Right hindlimb (tissue), 1 donor: Measurements from ENCODE around the gene NOSIP.

Experiments
- DNase-seq: peaks from one replicate; pipeline ENCODE4 v3.0.0-alpha.2; 2018

The NOSIP gene

DNA sequence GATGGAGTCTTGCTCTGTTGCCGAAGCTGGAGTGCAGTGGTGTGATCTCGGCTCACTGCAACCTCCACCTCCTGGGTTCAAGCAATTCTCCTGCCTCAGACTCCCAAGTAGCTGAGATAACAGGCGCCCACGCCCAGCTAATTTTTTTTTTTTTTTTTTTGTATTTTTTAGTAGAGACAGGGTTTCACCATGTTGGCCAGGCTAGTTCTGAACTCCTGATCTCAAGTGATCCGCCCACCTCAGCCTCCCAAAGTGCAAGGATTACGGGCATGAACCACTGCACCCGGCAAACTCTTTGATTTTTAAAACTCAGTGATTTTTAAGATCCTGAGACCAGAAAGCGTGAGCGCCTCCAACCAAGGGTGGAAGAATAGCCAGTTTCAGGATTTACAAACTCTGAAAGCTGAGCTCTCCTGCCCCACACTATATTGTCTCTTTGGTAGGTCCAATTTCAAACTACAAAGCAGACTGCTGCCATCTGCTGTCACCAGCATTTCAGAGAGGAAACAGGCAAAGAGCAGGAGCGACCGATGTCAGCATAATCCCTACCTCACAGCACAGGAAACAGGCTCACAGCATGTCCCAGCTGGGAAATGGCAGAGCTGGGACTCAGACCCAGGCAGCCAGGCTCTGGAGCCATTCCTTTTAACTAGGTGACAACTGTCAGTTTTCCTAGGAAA is 9.2 kb downstream of the NOSIP start:
- no peak for DNase-seq

DNA sequence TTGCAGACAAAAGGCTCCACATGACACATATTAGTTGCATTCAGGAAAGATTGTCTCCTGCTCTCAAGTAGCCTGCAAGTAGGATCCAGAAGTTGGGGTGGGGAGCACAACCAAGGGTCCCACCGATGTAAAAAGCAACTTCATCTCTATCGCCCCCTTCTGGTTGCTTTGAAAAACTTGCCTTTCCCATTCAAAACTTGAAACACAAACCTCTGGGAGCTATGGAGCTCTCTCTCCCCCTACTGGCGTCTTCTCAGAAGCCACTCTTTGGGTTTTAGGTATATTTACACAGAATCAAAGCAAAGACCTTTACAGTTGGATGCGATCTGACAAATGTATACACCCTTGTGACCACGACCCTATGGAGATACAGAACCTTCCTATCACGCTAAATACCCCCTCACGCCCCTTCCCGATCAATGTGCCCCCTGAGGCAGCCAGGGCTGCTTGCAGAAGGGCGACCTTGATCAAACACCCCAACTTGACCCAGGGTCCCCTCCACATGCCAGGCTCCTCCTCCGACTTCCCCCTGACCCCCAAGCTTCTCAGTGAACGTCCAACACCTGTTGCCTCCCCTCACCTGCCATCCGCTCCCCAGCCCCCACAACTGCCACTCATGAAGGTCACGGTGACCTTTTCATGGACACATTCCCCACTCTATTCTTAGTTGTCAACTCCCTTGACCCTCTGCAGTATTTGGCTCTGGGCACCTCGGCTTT is 10.1 kb downstream of the NOSIP start:
- peak; percentile 76 for DNase-seq

DNA sequence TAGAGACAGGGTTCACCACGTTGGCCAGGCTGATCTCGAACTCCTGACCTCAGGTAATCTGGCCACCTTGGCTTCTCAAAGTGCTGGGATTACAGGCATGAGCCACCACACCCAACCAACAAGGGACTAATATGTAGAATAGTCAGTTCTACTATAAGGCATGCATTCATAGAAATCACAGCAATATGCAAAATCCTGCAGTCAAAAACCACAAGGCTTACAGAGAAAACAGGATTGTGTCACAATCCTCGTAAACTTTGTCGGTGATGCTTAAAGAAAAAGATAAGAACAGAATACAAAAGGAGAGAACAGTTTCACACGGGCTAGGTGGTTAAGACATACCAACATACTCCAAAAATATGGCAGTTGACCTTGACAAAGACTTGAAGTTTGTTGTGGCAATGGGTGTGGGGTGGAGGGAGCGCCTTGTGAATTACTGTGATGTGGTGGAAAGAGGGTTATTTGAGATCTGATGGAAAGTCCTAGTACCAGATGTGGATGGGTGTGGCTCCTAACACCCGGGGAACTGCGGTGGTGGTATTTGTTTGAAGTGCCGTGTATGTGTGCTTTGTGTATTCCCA is 12.4 kb downstream of the NOSIP start:
- DNase-seq: no peak

DNA sequence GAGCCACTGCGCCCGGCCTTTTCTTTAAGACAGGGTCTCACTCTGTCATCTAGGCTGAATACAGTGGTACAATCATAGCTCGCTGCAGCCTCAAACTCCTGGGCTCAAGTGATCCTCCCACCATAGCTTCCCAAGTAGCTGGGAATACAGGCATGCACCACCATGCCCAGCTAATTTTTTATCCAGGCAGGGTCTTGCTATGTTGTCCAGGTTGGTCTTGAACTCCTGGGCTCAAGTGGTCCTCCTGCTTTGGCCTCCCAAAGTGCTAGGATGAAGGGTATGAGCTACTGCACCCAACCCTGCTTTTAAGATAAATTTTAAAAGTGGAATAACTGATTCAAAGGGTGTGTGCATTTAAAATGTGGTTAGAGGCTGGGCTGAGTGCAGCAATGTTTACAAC is 14.1 kb downstream of the NOSIP start:
- no peak for DNase-seq

DNA sequence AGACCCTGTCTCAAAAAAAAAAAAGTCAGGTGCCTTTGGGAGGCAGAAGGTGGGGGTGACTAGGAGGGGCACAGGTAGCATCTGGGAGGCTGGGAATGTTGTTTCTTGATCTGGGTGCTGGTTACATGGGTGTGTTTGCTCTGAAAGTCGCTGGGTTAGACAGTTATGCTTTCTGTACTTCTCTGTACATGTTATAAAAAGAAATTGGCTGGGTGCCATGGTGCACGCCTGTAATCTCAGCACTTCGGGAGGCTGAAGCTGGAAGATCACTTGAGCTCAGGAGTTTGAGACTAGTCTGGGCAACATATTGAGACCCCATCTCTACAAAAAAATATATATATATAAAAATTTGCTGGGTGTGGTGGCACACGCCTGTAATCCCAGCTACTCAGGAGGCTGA is 15.1 kb downstream of the NOSIP start:
- no peak for DNase-seq

DNA sequence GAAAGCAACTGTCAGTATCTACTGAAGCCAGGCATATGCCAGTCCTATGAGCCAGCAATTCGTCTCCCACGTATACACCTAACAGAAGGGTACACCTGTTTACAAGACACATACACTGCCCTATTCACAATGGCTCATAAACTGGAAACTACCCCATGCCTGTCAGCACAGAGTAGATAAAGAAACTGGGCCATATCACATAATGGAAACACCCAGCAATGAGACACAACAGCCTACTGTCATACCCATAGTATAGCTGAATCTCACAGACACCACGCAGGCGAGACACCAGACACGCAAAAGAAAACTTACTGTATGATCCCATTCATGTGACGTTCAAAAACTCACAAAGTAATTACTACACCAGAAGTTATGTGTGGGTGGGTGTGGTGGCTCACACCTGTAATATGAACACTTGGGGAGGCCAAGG is 15.7 kb downstream of the NOSIP start:
- DNase-seq: no peak

DNA sequence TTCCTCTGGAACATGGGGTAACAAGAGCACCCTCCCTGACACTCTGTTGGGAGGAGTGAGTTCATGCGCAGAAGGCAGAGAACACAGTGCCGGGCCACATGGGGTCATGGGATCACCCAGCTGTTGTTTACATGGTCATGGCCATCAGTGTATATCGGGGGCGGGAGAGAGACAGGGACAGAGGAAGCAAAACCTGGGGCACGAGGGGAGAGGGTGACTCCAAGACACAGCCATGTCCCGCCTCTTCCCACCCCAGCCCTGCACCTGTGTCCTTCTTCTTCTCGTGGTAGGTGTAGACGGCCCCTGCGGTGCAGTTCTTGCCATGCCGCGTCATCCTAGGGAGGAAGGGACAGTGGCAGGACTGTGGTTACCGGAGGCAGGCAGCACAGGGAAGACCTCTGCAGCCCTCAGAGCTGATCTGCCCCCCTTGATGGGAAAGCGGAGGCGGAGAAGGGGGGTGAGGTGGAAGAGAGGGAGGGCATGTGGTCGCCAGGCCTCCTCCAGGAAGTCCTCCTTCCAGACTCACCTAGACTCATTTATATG is 19.9 kb downstream of the NOSIP start:
- no peak for DNase-seq

DNA sequence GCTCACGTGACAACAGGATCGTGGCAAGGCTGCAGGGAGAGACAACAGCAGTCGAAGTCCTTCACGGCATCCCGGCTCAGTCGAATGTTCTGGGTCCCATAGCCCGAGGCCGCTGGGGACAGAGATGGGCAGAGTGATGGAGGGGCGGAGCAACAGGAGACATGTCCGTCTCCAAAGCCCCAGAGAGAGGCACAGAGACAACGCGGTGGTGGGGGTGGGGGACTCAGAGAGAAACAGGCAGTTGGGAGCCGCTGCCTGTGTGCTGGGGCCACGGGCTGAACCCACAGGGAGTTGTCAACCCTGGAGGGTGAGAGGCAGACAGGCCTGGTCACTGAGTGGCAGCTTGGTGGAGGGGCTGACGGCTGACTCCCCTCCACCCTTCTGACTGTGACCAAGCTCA is 20.4 kb downstream of the NOSIP start:
- no peak for DNase-seq

DNA sequence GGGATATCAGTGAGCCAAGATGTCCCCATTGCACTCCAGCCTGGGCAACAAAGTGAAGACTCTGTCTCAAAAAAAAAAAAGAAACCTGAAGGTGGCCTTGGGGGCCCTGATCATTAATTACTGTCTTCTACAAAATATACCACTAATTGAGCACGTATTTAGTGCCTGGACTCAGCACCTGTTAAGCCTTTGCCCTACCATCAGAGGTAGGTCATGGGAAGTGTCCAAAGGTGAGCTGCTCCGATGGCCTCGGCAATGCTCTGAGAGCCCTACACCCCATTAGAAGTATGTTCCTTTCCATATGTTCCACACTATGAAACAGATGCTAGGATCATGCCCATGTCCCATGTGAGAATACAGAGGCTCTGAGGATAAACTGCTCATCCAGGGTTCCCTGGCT is 20.9 kb downstream of the NOSIP start:
- DNase-seq: no peak

DNA sequence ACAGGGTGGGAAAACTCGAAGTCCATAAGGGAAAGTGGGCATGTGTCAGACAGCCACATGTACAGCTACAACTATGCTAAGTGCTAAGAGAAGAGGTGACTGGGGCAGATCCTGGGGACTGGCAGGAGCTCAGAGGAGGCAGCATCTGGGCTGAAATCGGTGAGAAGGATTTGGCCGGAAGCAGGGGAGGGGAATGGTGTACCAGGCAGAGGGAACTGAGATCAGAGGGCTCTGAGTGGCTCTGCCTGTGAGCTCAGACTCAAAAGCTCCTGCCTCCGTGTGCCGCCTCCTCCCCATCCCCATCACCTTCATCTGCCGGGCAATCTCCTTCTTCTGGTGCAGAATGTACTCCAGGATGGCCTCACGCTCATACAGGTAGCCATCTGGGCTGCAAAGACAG is 21.8 kb downstream of the NOSIP start:
- DNase-seq: no peak

DNA sequence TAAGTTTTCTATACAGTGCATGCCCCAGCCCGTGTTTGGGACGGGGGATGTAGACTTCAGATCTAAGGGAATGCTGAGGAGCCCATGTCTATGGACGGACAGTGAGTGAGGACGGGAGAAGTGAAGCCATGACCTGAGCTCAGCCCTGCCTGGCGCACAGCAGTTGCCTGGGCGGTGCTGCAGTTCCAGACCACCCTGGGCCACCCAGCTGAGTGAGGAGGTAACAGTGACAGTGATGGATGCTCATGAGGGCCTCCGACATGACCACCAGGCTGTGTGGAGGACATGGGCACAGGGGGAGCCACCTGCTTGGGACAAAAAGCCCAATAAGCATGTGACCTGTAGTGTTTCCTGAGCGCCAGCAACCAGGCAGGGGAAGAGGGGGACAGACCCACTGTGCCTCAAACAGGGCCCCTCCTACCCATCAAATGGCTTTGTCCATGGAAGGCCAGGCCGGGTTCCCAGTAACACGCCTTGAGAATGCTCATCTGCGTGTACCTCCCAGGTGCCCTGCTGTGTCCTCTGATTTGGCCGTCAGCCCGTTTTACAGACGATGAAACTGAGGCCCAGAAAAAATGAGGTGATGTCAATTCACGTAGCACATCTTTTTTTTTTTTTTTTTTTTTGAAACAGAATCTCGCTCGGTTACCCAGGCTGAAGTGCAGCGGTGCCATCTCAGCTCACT is 22.6 kb downstream of the NOSIP start:
- no peak for DNase-seq

DNA sequence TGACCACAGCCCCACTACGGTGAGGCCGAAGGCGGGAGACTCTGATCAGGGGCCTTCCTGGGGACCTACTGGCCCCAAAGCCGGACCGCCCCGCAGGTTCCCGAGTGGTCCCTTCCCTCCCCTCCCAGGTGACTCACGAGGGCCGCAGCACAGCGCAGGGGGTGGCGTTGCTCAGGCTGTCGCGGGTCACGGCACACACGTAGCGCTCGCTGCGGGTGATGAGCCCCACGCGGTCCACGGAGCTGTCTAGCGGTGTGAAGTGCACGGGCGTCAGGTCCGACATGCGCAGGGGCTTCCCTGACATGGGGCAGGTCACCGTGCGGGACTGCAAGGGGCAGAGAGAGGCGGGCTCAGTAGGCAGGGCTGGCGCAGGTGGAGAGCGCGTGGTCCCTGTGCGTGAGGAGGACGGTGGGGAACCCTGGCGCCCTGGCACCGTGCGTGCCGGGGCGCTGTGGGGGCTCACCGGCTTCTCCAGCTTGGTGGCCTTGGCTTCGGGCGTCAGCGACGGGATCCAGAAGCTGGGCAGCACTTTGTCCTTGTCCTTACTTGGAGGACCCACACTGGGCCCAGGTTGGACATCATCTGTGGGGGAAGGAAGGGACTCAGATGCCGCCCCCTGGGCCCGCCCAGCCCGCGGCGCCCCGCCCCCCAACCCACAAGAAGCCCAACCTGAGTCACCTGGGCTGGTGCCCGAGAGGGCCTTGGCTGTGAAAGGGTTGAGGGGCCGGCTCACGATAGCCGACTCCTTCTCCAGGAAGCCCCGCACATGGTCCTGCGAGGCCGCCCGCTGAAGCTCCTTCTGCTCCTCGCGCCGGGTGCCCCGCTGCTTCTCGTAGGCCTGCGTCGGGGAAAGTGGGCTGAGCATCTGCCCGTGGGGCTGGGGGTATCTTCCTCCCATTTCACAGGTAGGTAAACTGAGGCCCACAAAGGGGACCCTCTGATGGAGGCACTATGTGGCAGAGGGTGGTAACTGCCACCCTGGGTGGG is 23.7 kb downstream of the NOSIP start:
- no peak for DNase-seq

DNA sequence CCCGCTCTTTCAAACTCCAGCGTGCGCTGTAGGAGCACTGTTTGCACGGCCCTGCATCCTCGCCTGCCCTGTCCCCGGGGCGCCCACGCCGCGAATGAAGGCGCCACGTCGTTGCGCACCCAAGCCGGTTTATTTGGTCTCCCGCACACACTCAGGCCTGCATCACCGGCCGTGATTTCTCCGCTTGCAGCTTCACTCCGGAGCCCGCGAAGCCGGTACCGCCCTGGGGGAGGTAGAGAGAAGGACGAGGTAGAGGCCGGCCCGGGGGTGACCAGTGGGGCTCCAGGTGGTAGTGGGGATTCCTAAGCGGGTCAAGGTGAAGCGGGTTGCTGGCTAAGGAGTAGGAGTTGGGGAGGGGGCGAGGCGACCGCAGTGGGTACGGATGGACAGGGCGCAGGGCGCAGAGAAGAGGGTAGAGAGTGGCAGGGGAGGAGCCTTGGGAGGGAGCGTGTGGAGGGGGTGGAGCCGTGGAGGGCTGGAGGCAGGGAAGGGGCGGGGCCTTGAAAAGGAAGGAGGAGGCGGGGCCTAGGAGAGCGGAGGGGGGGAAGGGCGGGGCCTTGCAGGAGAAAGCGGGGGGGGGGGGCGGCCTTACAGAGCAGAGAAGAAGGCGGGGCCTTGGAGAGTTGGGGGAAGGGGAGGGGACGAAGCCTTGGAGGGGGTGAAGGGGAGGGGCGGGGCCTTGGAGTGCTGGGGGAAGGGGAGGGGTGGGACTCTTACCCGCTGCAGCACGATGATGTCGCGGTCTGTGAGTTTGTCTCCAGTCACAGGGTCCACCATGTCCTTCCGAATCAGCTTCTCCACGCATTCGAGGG is 24.6 kb downstream of the NOSIP start:
- peak; percentile 79 for DNase-seq

DNA sequence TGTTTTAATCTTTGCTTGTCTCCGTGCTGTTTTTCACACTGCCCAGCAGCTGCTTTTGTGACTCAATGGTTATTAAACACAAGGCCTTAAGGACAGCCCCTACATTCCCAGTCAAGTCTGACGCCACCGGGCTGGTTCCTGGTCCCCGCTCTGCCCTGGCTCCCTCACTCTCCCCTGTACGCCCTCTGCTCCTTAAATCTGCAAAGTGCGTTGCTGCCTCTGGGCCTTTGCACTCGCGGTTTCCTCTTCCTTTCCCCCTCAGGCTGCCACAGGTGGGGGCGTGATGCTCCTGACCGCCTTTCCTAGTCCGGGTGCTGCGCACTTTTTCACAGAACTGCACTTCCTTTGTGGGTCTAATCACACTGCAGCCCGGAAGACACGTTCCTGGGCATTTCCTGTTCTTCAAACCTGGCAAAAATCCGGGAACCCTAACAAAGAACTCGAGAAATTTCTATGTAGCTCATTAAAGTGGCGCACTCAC is 25.6 kb downstream of the NOSIP start:
- no peak for DNase-seq

DNA sequence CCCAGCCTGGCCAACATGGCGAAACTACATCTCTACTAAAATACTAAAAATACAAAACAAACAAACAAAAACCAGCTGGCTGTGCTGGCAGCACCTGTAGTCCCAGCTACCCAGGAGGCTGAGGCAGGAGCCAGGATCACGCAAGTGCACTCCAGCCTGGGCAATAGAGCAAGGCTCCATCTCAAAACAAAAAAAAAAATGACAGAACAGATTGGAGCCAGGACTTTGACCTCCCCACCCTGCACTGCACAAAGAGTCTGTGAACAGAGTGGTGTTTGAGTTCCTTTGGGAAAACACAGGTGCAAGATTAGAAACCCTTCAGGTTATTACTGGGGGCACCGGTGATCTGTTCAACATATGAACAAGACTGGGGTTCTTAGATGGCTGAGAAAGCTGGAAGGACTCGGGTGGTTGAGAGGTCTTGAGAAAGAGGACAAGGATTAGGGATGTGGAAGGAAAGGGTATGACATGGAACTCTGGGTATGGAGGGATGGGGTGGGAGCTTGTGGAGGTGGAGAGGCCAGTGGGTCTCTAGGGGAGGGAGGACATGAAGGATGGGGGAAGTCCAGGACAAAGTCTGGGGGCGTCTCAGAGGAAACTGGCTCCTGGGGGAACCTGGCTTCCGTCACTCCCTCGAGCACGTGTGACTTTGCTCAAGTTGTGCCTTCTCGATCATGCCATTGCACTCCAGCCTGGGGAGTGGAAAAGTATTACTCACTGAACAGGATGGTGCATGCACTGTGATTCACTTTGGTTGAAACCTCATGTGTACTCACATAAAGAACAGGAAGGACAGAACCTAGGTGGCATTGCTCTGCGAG is 26.7 kb downstream of the NOSIP start:
- DNase-seq: no peak

DNA sequence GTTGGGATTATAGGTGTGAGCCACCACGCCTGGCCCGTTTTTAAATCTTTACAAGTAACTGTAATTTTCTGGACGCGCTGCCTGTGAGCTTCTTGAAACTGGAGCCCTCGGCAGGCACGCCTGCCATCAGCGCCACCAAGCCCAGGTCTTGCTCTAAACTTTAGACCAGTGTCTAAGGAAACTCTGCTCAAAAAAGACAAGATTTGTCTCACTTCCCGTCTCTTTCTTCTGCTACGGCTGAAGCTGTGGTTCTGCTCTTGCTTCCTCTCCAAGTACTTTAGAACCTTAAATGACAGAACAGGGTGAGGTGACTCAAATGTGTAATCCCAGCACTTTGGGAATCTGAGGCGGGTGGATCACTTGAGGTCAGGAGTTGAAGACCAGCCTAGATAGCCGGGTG is 27.6 kb downstream of the NOSIP start:
- DNase-seq: no peak

DNA sequence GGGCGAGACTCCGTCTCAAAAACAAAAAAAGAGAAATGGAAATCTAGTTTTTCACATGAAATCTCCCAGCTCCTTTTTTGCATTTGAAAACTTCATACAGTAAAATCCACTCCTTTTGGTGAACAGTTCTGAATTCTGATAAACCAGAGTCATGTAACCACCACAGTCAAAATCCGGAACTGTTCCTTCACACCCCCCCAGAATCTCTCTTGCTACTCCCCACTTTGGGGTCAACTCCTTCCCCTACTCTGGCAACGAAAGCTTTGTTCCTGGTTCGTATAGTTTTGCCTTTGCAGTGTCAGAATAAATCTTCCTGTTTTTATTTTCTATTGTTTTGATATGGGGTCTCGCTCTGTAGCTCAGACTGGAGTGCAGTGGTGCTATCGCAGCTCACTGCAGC is 28.8 kb downstream of the NOSIP start:
- no peak for DNase-seq

DNA sequence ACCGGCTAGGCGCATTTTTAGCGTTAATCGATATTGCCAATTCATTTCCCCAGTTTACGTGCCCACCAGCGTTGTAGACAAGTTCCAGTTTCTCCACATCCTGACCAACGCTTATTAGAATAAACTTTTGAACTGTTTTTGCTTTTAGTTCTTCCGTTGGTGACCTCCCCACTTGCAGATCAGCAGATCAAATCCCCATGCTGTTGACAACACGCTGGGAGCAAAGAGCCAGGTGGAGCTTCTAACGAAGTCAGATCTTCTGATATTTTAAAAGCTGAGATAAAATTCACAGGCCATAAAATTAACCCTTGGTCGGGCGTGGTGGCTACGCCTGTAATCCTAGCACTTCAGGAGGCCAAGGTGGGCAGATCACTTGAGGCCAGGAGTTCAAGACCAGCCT is 31.3 kb downstream of the NOSIP start:
- no peak for DNase-seq

DNA sequence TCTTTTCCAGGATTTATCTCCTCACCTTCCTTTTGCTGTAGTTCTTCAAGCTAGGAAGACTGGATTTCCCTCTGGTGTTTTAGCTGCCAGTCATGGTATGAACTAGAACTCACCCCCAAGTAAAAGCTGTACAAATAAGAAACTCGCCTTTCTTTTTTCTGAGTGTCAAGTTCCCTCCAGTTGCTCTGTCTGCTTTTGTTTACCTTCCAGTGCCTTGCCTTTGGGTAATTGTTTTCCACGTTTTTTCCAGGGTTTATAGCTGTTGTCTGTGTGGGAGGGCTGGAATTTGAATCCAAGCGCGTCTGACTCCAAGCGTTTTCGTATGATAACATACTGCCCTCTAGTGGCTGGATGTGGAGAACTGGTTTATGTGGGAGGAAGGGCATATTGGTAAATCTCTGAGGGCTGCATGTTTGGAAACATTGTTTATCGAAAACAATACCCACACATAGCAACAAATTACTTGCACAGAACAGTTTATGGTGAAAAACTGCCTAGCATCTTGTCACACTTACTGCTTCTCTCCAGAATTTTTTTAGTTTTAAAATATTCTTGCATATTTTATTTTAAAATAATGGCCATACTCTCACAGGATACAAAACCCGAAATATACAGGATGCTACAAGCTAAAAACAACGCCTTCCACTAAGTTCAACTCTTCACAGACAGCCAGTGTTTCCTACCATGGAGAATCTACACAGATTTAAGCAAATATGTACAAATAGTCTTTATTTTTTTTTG is 33.4 kb downstream of the NOSIP start:
- peak; percentile 88 for DNase-seq

DNA sequence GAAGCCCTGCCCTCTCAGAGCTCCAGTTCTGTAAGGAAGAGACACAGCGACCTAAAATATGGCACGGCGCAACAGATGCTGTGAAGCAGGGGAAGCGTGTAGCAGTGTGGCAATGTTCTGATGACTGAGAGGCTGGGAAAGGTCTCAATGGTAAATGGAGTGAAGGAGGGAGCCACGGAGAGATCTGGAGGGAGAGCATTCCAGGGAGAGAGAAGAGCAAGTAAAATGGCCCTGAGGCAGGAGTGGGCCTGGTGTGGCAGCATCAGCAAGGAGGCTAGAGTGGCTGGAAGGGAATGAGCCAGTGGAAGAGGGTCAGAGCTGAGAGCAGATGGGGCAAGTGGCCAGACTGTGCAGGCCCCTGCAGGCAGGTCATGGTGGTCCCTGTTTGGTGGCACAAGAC is 36.2 kb downstream of the NOSIP start:
- no peak for DNase-seq
